KMS-11 (cell line): ENCODE data around the gene PLP2.

Experiments used
- H2AFZ ChIP-seq: fragments of 200-600 bp; sonication (generic); 2 replicates; pipeline ENCODE4 v1.6.1; 2016; ENCODE audit warnings: antibody characterized with exemption, mixed run types, low read depth
- H3K27ac ChIP-seq: fragments of 200-600 bp; sonication (generic); 2 replicates; pipeline ENCODE4 v1.6.1; 2016; ENCODE audit warnings: mild to moderate bottlenecking, mixed run types
- H3K27me3 ChIP-seq: fragments of 200-600 bp; sonication (generic); 2 replicates; pipeline ENCODE4 v1.6.1; 2017; ENCODE audit warnings: mild to moderate bottlenecking, low read depth, mixed run types, moderate library complexity; ENCODE audit not compliant: insufficient read depth
- H3K36me3 ChIP-seq: fragments of 200-600 bp; sonication (generic); 2 replicates; pipeline ENCODE4 v1.6.1; 2017; ENCODE audit warnings: mild to moderate bottlenecking, mixed run types; ENCODE audit not compliant: insufficient read depth
- H3K4me1 ChIP-seq: fragments of 200-600 bp; sonication (generic); 2 replicates; pipeline ENCODE4 v1.6.1; 2016; ENCODE audit warnings: mild to moderate bottlenecking, low read depth, mixed run types; ENCODE audit not compliant: poor library complexity, severe bottlenecking
- H3K4me2 ChIP-seq: fragments of 200-600 bp; sonication (generic); 2 replicates; pipeline ENCODE4 v1.7.0; 2016; ENCODE audit warnings: mild to moderate bottlenecking, mixed run types
- H3K4me3 ChIP-seq: fragments of 200-600 bp; sonication (generic); IDR thresholded peaks from 2 replicates; pipeline ENCODE4 v1.6.1; 2017; ENCODE audit warnings: low read depth, low read length, mixed read lengths; ENCODE audit not compliant: insufficient read depth
- H3K79me2 ChIP-seq: fragments of 200-600 bp; sonication (generic); 2 replicates; pipeline ENCODE4 v1.6.1; 2016; ENCODE audit warnings: low read depth, mixed run types; ENCODE audit not compliant: insufficient read depth
- H3K9ac ChIP-seq: fragments of 200-600 bp; sonication (generic); 2 replicates; pipeline ENCODE4 v1.6.1; 2016; ENCODE audit warnings: mild to moderate bottlenecking, mixed run types
- H4K20me1 ChIP-seq: fragments of 200-600 bp; sonication (generic); 2 replicates; pipeline ENCODE4 v1.6.1; 2016; ENCODE audit warnings: mild to moderate bottlenecking, mixed run types; ENCODE audit not compliant: insufficient read depth
- TF ChIP-seq, protein P1 (sequence below): fragments of 200-600 bp; sonication (generic); conservative IDR thresholded peaks from 2 replicates; pipeline ENCODE4 v1.6.1; 2017; ENCODE audit warnings: low read depth, mild to moderate bottlenecking, antibody characterized with exemption, low read length, moderate library complexity, mixed read lengths

Gene PLP2

DNA sequence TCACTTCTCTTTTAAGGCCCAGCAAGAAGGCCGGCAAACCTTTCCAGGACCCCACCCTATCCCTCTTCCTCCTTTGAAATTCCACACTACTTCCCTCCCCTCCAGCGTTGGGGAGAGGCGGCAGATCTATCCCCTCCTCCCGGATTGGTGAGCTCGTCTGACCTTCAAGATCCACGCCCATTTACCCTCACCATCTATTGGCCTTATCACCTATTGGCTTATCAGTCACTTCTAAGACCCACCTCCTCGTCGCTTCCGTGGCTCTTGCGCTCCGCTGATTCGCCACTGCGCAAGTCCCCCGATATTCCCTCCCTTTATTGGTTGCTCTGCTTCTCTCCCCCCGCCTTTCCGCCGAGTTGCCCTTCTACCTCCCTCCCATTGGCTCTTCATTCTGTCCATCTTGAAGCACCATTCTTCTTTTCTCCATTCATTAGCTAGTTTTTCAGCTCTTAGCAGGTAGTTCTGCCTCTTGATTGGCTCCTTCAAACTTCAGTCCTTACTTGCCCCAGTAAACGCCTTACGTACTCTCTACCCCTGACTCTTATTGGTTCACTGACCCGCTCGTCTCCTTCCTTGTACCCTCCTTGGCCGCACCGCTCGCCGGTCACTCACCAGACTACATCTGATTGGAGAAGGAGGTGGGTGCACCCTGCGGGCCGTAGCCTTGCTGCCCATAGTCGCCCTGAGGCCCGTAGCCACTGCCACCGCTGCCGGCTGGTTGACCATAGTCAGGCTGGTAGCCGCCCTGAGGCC lies 19.3 kb downstream of the PLP2 start:
- Histone ChIP-seq H2AFZ (peak overlapping the region; percentile 73), H4K20me1 (no peaks in the 10 kb centered on the region), H3K36me3 (no peaks in the 10 kb centered on the region), H3K9ac (peak overlapping the region; percentile 66), H3K79me2 (no peaks in the 10 kb centered on the region), H3K4me3 (no peak overlapping the region), H3K27me3 (no peaks in the 10 kb centered on the region), H3K4me2 (peak overlapping the region; percentile 48; the same call in 1 of the 2 replicates), H3K4me1 (peaks cover 8% of the 10 kb centered on the region), H3K27ac (peak overlapping the region; percentile 62)
- TF ChIP-seq, protein P1, sequence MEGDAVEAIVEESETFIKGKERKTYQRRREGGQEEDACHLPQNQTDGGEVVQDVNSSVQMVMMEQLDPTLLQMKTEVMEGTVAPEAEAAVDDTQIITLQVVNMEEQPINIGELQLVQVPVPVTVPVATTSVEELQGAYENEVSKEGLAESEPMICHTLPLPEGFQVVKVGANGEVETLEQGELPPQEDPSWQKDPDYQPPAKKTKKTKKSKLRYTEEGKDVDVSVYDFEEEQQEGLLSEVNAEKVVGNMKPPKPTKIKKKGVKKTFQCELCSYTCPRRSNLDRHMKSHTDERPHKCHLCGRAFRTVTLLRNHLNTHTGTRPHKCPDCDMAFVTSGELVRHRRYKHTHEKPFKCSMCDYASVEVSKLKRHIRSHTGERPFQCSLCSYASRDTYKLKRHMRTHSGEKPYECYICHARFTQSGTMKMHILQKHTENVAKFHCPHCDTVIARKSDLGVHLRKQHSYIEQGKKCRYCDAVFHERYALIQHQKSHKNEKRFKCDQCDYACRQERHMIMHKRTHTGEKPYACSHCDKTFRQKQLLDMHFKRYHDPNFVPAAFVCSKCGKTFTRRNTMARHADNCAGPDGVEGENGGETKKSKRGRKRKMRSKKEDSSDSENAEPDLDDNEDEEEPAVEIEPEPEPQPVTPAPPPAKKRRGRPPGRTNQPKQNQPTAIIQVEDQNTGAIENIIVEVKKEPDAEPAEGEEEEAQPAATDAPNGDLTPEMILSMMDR, result no peak

DNA sequence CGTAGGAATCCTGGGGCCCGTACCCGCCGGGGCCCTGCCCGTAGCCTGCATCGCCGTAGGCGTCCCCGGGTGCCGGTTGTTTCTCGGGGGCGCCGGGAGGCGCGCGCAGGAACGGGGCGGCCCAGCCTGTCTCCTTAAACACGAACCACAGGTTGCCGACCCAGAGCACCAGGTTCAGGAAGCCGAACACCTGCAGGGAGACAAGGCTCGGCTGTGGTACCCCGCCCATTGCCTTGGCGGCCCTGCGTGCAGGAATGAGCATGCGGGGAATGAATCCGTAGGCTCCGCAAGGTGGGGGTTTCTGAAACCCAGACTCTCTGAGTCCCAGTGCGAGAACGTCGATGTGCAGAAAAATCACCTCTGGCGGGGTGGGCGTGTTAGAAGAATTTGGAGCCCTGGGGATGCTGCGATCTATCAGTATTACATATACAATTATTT lies 19.9 kb downstream of the PLP2 start:
- TF ChIP-seq, protein P1, result no peak
- Histone ChIP-seq H3K4me2 (peak overlapping the region; percentile 48), H2AFZ (peak overlapping the region; percentile 73), H3K4me1 (peaks cover 8% of the 10 kb centered on the region), H3K9ac (peak overlapping the region; percentile 66), H4K20me1 (no peaks in the 10 kb centered on the region), H3K27me3 (no peaks in the 10 kb centered on the region), H3K27ac (peak overlapping the region; percentile 62), H3K79me2 (no peaks in the 10 kb centered on the region), H3K4me3 (no peak overlapping the region), H3K36me3 (no peaks in the 10 kb centered on the region)

- Histone ChIP-seq H3K4me1 (peaks cover 8% of the 10 kb centered on the region), H3K4me3 (no peak overlapping the region), H3K9ac (no peak overlapping the region), H3K4me2 (no peak overlapping the region), H3K27me3 (no peaks in the 10 kb centered on the region), H3K79me2 (no peaks in the 10 kb centered on the region), H3K36me3 (no peaks in the 10 kb centered on the region), H2AFZ (no peak overlapping the region), H4K20me1 (no peaks in the 10 kb centered on the region), H3K27ac (no peak overlapping the region)
- TF ChIP-seq, protein P1, result peak; percentile 57
Measured at GRCh38 chrX:49192722-49193328, 21.1 kb downstream of the PLP2 start.

DNA sequence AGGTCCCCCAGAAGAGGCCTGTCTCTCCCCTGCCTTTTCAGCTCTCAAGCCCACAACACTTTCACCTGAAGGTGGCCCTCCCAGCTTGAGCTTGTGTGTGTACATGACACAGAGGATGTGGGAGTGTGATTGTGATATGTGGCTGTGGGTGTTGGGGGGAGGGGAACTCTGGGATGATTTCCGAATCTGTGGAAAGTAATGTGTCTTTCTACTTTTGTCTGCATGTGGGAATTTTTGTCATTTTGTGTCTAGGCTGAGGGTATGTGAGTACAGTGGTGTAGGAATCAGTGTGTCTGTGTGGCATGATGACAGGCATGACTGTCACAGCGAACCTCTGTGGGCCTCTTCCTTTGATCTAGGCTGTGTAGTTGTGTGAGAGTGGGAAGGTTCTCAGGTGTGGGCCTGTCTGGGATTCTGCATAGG lies 21.9 kb downstream of the PLP2 start:
- H3K4me3 ChIP-seq, result no peak overlapping the region
- H3K9ac ChIP-seq, result no peak overlapping the region
- no peak overlapping the region for H3K4me2 ChIP-seq
- peaks cover 8% of the 10 kb centered on the region for H3K4me1 ChIP-seq
- no peak overlapping the region for H2AFZ ChIP-seq
- H3K79me2 ChIP-seq, result no peaks in the 10 kb centered on the region
- H3K27ac ChIP-seq, result no peak overlapping the region
- H3K36me3 ChIP-seq, result no peaks in the 10 kb centered on the region
- peaks cover 5% of the 10 kb centered on the region; the same call in 1 of the 2 replicates for H3K27me3 ChIP-seq
- H4K20me1 ChIP-seq, result no peaks in the 10 kb centered on the region
- TF ChIP-seq, protein P1, result no peak
